ENCODE measurements around the gene OSM. TPM values are rescaled to one million over a fixed set of nuclear protein-coding genes. Genes with fewer than 3 reads are reported as not detected.
A peak's percentile ranks its signal among the peaks of the same experiment; 100 is the strongest.

Gene OSM
- total RNA-seq, 2 experiments from 2014 or later: 74.7 to 80.5 TPM

DNA sequence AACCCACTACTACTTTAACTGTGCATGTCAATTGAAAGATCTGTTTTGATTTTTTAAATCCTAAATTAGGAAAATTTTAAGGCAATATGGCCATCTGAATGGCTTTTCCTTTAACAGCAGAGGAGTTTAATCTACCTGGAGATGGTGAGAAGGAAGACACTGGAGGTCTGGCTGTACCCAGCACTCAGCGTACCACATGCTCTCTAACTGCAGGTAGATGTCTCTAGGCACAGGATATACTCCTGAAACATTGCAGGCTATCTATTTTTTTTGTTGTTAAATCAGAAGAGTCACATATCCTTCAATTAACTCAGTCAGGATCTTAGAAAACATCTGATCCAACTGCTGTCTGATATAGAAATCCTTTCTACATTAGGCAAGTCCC lies 40.0 kb upstream of the OSM start:
- peaks cover 99% of the 10 kb centered on the region for H3K4me1 Mint-ChIP-seq
- peaks cover 66% of the 10 kb centered on the region for H3K36me3 Mint-ChIP-seq (ENCODE audit: low read depth)
- no peaks in the 10 kb centered on the region for H3K9me3 Mint-ChIP-seq
- no peak for DNase-seq
- ChIA-PET CTCF (interaction anchor here (1.1 to 15.7 kb wide), 5 partner anchors 9 to 106 kb away, joined by 3 to 138 read pairs (median 4); partner anchors contain the start of gene CASTOR1), POLR2A (interaction anchor here (1.0 kb wide), 1 partner anchor 50 kb away, joined by 3 read pairs; the partner anchor contains the start of genes CCDC157 and SF3A1)
- H3K4me3 Mint-ChIP-seq: peak overlapping the region; percentile 78
- H3K27me3 Mint-ChIP-seq: no peaks in the 10 kb centered on the region
- peak overlapping the region; percentile 92 for H3K27ac Mint-ChIP-seq

DNA sequence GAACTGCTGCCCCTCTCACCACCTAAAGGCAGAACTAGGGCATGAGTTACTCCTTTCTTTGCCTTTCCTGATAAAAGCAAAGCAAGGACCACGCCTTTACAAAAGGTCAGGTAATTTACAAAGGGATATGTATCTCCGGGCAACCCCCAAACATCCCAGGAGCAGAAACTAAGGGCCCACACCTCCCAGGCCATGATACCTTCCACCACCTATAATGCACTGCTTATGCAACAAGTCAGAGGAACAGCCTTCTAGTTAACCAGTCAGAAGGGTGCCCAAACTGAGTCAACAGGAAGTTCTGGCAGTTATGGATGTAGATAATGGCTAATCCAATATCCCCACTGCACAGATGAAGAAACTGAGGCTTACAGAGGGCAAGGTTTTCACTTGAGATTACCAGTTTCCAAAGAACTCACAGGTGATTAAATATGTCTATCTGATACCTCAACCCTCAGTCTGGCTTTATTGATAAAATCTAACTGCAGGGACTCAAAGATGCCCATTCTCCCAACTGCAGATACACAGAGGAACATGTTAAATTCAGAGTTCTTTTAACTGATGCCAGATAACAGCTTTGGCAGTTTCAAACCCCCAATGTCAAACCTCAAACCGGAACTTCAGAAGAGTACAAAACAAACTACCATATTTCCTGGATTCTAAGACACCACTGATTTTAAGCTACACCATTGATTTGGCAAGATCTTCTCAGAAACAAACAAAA lies 39.4 kb upstream of the OSM start:
- ChIA-PET POLR2A (interaction anchor here (1.0 to 1.8 kb wide), 3 partner anchors 17 to 51 kb away, joined by 3 to 6 read pairs (median 3); partner anchors contain the start of genes CASTOR1, CCDC157, SF3A1 and TBC1D10A), CTCF (interaction anchor here (1.1 to 15.7 kb wide), 4 partner anchors 16 to 106 kb away, joined by 3 to 138 read pairs (median 4); partner anchors contain the start of gene CASTOR1)
- Mint-ChIP-seq H3K4me1 (peaks cover 99% of the 10 kb centered on the region), H3K4me3 (peak overlapping the region; percentile 78), H3K36me3 (ENCODE audit: low read depth) (peaks cover 69% of the 10 kb centered on the region), H3K27me3 (no peaks in the 10 kb centered on the region), H3K27ac (peak overlapping the region; percentile 92), H3K9me3 (no peaks in the 10 kb centered on the region)
- DNase-seq: peak; percentile 67

DNA sequence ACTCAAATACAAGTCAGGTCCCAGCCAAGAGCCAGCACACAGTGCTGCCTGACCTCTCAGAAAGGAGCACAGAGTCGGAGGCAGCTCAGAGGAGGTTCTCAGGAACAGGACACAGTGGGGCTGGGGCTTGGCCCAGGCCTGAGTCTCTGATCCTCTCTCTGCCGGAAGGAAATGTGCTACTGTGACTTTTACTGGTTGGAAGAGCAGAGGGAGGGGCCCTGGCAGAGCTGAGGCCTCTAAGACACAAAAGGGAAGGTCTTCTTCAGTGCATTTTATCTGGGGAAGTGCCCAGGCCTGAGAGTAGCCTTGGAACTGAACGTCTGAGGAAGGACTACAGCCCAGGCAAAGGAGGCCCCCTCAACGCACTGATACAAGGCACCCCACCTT lies 38.9 kb upstream of the OSM start:
- no peaks in the 10 kb centered on the region for H3K9me3 Mint-ChIP-seq
- peaks cover 69% of the 10 kb centered on the region for H3K36me3 Mint-ChIP-seq (ENCODE audit: low read depth)
- H3K27me3 Mint-ChIP-seq: no peaks in the 10 kb centered on the region

DNA sequence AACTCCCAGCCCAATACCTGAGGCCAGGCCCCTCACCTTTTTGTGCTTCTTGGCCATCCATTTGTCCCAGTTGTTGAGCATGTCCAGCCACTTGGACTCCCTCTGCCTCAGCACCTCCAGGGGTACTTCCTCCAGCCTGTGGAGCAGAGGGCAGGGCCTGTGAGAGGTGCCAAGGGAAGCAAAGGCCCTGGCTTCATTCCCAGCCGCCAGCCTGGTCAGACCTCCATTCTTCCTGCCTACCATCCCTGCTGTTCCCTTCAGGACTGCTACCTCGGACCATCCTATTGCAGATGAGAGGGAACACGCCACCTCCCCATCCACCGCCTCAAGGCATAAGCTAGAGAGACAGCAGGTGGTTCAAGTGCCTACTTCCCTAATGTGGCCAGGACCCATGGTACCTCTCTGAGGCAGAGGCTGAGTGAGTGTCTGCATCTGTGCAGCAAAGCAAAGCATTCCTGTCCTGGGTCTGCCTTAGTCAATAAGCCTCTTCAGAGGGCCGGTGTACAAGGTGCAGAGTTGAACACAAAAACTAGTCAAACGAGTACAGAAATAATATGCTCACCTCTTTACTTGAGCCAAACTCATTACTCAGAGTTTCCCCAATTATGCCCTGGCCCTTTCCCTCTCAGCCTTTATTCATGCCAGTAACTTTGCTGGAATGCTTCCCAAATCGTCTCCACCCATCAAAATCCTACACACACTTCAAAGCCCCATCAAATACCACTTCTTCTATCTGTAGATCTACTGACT lies 38.0 kb upstream of the OSM start:
- H3K36me3 Mint-ChIP-seq (ENCODE audit: low read depth): peaks cover 69% of the 10 kb centered on the region
- ChIA-PET CTCF (interaction anchor here (1.6 to 15.7 kb wide), 3 partner anchors 15 to 77 kb away, joined by 4 to 138 read pairs (median 5); partner anchors contain the start of gene CASTOR1), POLR2A (interaction anchor here (1.8 kb wide), 1 partner anchor 16 kb away, joined by 6 read pairs; the partner anchor contains the start of gene CASTOR1)
- H3K27ac Mint-ChIP-seq: peak overlapping the region; percentile 92
- H3K27me3 Mint-ChIP-seq: no peaks in the 10 kb centered on the region
- peak overlapping the region; percentile 78 for H3K4me3 Mint-ChIP-seq
- no peaks in the 10 kb centered on the region for H3K9me3 Mint-ChIP-seq
- DNase-seq: no peak
- H3K4me1 Mint-ChIP-seq: peaks cover 92% of the 10 kb centered on the region

More for the DNA sequence above, 38.9 kb upstream of the OSM start:
- ChIA-PET POLR2A (interaction anchor here (1.0 to 1.8 kb wide), 2 partner anchors 17 to 21 kb away, joined by 3 to 6 read pairs; partner anchors contain the start of genes CASTOR1 and TBC1D10A), CTCF (interaction anchor here (1.1 to 15.7 kb wide), 3 partner anchors 16 to 107 kb away, joined by 3 to 138 read pairs (median 4); partner anchors contain the start of gene CASTOR1)
- Mint-ChIP-seq H3K4me1 (peaks cover 99% of the 10 kb centered on the region), H3K27ac (peak overlapping the region; percentile 92), H3K4me3 (peak overlapping the region; percentile 78)
- DNase-seq: peak; percentile 80

DNA sequence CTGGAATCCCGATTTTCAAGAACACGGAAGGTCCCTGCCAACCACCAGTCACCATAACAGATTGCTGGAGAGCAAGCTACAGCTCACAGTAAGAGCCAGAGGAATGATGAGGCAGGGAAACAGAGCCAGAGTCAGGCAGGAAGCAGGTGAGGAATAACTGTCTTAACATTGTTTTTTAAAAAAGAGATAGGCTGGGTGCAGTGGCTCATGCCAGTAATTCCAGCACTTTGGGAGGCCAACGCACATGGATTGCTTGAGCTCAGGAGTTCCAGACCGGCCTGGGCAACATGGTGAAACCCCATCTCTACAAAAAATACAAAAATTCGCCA lies 36.1 kb upstream of the OSM start:
- H3K4me1 Mint-ChIP-seq: peaks cover 87% of the 10 kb centered on the region
- no peaks in the 10 kb centered on the region for H3K9me3 Mint-ChIP-seq
- peaks cover 75% of the 10 kb centered on the region for H3K36me3 Mint-ChIP-seq (ENCODE audit: low read depth)
- H3K27ac Mint-ChIP-seq: peak overlapping the region; percentile 92
- CTCF ChIA-PET: interaction anchor here (0.9 to 15.7 kb wide), 7 partner anchors 10 to 144 kb away, joined by 3 to 138 read pairs (median 5); partner anchors contain the start of genes CASTOR1 and RNF215
- H3K4me3 Mint-ChIP-seq: no peak overlapping the region
- no peak for DNase-seq
- POLR2A ChIA-PET: interaction anchor here (1.5 kb wide), 1 partner anchor 13 kb away, joined by 4 read pairs; the partner anchor contains the start of gene CASTOR1
- H3K27me3 Mint-ChIP-seq: no peaks in the 10 kb centered on the region

DNA sequence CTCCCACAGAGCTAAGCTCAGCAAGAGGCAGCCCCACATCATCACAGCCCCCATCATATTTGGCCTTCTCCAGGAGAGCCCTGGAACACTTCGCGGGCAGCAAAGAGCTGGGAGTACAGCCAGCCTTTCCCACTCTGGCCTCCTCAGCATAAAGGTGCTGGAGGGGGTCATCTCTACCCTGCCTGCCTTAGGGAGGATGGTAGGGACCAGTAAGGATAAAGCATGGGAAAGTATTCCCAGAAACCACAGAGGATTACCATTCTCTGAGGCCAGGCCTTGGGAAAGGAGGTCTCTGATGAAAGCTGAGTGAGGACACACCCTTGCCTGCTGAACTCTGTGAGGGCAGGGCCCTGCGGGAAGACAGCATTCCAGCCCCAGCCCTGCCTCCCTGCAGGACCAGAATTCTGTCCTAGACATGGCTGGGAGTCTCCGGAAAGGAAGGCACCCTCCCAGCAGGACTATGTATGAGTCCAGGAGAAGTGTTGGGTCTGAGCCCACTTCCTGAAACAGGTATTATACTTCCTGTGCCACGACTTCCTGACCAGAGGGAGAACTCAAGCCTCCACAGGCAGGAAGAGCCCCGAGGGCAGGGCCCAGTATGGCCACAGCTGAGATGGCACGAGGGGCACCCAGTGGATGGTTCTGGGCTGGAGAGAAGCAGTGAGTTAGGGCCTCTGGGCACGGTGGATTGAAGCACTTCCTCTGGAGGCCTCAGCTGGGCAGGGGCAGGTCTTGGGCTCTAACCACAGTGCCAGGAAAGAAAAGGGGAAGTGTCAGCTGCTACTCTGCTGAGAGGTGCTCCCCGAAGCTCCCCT lies 35.6 kb upstream of the OSM start:
- peak overlapping the region; percentile 92 for H3K27ac Mint-ChIP-seq
- H3K4me3 Mint-ChIP-seq: no peak overlapping the region
- ChIA-PET POLR2A (interaction anchor here (1.5 kb wide), 1 partner anchor 13 kb away, joined by 4 read pairs; the partner anchor contains the start of gene CASTOR1), CTCF (interaction anchor here (0.8 to 15.7 kb wide), 6 partner anchors 8 to 144 kb away, joined by 3 to 138 read pairs (median 4); partner anchors contain the start of genes CASTOR1 and RNF215)
- no peak for DNase-seq
- H3K36me3 Mint-ChIP-seq (ENCODE audit: low read depth): peaks cover 77% of the 10 kb centered on the region
- no peaks in the 10 kb centered on the region for H3K9me3 Mint-ChIP-seq
- peaks cover 88% of the 10 kb centered on the region for H3K4me1 Mint-ChIP-seq
- no peaks in the 10 kb centered on the region for H3K27me3 Mint-ChIP-seq

DNA sequence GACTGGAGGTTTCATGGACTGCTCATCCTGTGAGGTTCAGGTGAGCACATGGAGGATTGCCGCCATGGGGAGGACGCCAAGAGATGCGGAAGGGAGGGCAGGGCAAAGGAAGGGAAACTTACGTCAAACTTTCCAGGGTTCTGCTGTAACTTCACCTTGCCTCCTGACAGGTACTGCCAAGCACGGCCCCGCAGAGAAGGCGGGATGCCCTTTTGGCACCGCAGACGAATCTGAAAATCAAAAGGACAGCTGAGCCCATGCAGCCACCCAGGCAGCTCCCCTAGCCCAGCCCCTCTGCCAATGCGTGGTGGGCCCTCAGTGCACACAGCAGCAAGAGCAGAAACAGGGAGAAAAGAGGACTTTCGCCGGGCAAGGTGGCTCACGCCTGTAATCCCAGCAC lies 32.7 kb upstream of the OSM start:
- Mint-ChIP-seq H3K27me3 (no peaks in the 10 kb centered on the region), H3K36me3 (ENCODE audit: low read depth) (peaks cover 82% of the 10 kb centered on the region), H3K9me3 (no peaks in the 10 kb centered on the region), H3K4me1 (peaks cover 76% of the 10 kb centered on the region), H3K27ac (no peak overlapping the region), H3K4me3 (no peak overlapping the region)
- no peak for DNase-seq
- ChIA-PET CTCF (interaction anchor here (1.1 to 15.7 kb wide), 3 partner anchors 9 to 88 kb away, joined by 3 to 138 read pairs (median 3); partner anchors contain the start of genes CASTOR1 and RNF215), POLR2A (no interaction called here)

DNA sequence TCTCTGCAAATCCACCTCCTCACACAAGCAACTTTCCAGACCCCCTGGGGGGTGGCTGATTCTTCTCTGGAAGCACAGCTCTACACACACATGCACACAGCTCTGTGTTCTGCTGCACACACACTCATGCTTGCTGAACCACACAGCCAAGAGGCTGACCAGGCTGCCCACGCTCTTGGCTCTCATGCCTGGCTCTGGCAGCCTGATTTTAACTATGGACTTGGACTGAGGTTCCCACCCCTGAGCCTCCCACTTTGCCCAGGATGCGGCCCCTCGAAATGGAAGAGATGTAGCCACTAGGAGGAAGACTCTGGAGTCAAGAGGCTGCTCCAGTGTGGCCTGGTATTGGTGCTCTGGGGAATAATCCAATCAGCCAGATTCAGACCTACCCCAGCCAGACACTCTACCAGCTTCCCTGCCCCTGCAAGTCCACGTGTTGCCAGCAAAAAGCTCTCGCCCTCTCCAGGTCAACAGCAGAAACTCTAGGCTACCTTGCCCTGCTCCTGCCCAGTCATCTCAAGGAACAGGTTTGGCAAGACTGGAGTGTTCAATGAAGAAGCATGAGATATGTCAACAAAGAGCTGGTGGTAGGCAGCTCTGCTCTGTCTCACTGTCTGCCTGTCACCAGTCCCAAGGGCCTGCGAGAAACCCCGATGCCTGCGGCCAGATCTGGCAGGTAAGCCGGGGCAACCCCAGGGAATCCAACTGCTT lies 31.5 kb upstream of the OSM start:
- no peaks in the 10 kb centered on the region for H3K9me3 Mint-ChIP-seq
- peaks cover 81% of the 10 kb centered on the region for H3K36me3 Mint-ChIP-seq (ENCODE audit: low read depth)
- ChIA-PET CTCF (interaction anchor here (0.5 to 15.7 kb wide), 7 partner anchors 8 to 99 kb away, joined by 3 to 138 read pairs (median 3); partner anchors contain the start of genes CASTOR1 and SEC14L2), POLR2A (no interaction called here)
- peaks cover 64% of the 10 kb centered on the region for H3K4me1 Mint-ChIP-seq
- H3K27me3 Mint-ChIP-seq: no peaks in the 10 kb centered on the region
- DNase-seq: no peak
- peak overlapping the region; percentile 94 for H3K27ac Mint-ChIP-seq
- H3K4me3 Mint-ChIP-seq: no peak overlapping the region

DNA sequence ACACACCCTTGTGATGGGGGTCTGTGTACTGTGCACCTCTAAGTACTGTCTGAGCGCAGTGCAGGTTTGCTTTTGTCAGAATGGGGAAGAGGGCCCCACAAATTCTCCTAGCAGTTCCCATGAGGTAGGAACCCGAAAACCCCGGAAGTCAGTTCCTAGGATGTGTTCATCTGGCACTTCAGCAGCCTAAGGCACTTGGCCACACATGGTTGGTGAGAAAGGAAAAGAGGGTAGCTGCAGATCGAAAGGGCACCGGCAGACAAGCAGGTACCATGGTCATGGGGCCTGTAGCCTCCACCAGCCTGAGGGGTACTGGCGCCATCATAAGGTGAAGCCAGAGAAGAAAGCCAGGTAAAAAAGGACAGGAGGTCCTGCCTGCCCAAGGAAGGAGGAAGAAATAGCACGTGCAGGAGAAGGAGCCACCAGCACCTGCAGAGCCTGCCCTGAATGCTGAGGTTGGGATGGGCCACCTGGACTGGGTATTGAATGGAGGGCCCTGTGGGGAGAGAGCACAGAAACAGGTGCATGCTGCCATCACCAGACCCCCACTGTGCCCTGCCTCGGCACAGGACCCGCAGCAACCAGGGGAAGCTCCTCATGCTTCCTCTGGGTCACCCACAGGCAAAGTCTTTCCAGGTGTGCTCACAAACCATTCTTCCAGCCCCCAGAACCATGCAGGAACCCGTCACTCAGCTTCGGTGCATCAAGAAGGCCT lies 30.8 kb upstream of the OSM start:
- POLR2A ChIA-PET: no interaction called here
- peaks cover 78% of the 10 kb centered on the region for H3K36me3 Mint-ChIP-seq (ENCODE audit: low read depth)

DNA sequence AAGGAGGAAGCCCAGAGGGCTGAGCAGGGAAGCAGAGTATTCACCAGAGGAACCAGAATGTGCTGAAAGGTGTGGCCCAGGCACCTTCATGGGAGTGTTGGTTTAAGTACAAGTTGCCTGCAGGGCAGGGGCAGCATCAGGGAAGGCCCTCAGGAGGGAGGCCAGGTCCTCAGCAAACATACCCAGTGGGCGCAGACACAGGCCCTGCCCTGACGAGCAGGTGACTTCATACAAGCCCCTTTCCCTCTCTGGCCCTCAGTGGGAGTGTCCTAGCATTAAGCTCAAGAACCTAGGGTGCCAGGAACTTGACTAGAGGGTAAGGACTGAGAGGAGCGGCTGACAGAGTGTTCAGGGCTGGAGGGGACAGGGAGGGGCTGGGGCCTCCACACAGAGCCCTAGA lies 30.2 kb upstream of the OSM start:
- Mint-ChIP-seq H3K4me1 (peaks cover 54% of the 10 kb centered on the region), H3K27me3 (no peaks in the 10 kb centered on the region), H3K27ac (peak overlapping the region; percentile 94), H3K36me3 (ENCODE audit: low read depth) (peaks cover 73% of the 10 kb centered on the region), H3K4me3 (peak overlapping the region; percentile 27), H3K9me3 (no peaks in the 10 kb centered on the region)
- DNase-seq: no peak
- CTCF ChIA-PET: interaction anchor here (1.2 to 15.7 kb wide), 5 partner anchors 7 to 101 kb away, joined by 3 to 138 read pairs (median 4); partner anchors contain the start of genes CASTOR1 and SEC14L2
- POLR2A ChIA-PET: no interaction called here

More for the DNA sequence above, 30.8 kb upstream of the OSM start:
- Mint-ChIP-seq H3K4me3 (no peak overlapping the region), H3K4me1 (peaks cover 57% of the 10 kb centered on the region), H3K27ac (peak overlapping the region; percentile 94), H3K27me3 (no peaks in the 10 kb centered on the region), H3K9me3 (no peaks in the 10 kb centered on the region)
- CTCF ChIA-PET: interaction anchor here (1.2 to 15.7 kb wide), 6 partner anchors 7 to 100 kb away, joined by 3 to 138 read pairs (median 4); partner anchors contain the start of genes CASTOR1 and SEC14L2
- DNase-seq: no peak

DNA sequence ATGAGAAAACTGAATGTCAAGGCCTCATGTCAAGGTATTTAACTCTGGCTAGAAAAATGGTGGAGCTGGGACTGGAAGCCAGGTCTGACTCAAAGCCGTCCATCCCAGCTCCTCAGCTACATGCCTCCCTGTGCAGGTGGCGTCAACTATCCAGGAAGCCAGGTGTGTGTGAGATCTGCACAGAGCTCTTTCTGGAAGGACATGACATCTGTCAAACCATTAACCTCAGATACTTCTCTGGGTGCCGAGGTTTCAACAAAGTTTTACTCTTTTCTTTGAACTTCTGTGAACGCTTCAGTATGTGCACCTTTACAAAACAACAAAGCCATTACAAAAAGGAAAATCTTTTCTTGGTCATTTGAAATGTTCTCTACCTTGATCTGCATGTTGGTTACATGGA lies 29.7 kb upstream of the OSM start:
- Mint-ChIP-seq H3K27ac (peak overlapping the region; percentile 94), H3K27me3 (no peaks in the 10 kb centered on the region), H3K4me1 (peaks cover 54% of the 10 kb centered on the region), H3K9me3 (no peaks in the 10 kb centered on the region), H3K4me3 (no peak overlapping the region), H3K36me3 (ENCODE audit: low read depth) (peaks cover 73% of the 10 kb centered on the region)
- CTCF ChIA-PET: interaction anchor here (1.0 to 15.7 kb wide), 5 partner anchors 6 to 91 kb away, joined by 3 to 138 read pairs (median 3); partner anchors contain the start of genes CASTOR1 and RNF215
- DNase-seq: no peak
- POLR2A ChIA-PET: no interaction called here

Data from activated CD4-positive, alpha-beta T cell treated with anti-CD3 and anti-CD28 coated beads, Interleukin-2, amount 10 ng/mL, durations not matched to agents 7 days and 5 days (primary cell).